NB4 (cell line): ENCODE results near the gene MYO1D.

Source experiments
- POLR2A ChIP-seq: IDR thresholded peaks from 2 replicates; pipeline ENCODE4 v1.6.1; 2011; ENCODE audit warnings: mild to moderate bottlenecking; ENCODE audit not compliant: insufficient read length; ENCODE audit errors: extremely low read depth
- TF ChIP-seq, protein P1 (sequence below): IDR thresholded peaks from one replicate; pipeline ENCODE4 v1.5.1; 2012; ENCODE audit warnings: low read depth, low read length

DNA sequence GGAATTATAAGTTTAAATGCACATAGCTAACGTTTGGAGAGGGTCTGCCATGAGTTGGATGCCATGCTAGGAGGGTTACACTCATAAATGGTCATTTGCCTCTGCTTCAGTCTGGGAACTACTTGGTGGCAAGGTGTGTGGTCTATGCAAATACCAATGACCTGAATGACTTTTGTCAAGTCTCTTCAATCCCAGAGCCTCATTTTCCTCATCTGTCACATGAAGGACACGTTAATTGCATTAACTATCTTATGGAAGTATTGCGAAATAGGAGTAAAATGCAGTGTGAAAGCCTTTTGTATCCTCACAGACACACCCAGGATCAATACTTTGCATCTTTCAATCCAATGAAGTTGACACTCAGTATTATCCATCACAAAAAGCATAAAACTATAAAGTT is 327.4 kb downstream of the MYO1D start:
- TF ChIP-seq, protein P1, sequence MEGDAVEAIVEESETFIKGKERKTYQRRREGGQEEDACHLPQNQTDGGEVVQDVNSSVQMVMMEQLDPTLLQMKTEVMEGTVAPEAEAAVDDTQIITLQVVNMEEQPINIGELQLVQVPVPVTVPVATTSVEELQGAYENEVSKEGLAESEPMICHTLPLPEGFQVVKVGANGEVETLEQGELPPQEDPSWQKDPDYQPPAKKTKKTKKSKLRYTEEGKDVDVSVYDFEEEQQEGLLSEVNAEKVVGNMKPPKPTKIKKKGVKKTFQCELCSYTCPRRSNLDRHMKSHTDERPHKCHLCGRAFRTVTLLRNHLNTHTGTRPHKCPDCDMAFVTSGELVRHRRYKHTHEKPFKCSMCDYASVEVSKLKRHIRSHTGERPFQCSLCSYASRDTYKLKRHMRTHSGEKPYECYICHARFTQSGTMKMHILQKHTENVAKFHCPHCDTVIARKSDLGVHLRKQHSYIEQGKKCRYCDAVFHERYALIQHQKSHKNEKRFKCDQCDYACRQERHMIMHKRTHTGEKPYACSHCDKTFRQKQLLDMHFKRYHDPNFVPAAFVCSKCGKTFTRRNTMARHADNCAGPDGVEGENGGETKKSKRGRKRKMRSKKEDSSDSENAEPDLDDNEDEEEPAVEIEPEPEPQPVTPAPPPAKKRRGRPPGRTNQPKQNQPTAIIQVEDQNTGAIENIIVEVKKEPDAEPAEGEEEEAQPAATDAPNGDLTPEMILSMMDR, result no peak
- no peak for TF ChIP-seq POLR2A
